ENCODE data around the gene GGACT. TPM values are rescaled to one million over a fixed set of nuclear protein-coding genes. Genes with fewer than 3 reads are reported as not detected.

GGACT gene
- total and polyA plus RNA-seq, 2 experiments from 2014 or later = 0.24 to 1.0 TPM

- H3K4me2 ChIP-seq = no peak overlapping the region
- Mint-ChIP-seq H3K9me3 (no peaks in the 10 kb centered on the region), H3K27me3 (ENCODE audit: insufficient read depth, low read depth, poor library complexity) (peaks cover 14% of the 10 kb centered on the region), H3K4me1 (peaks cover 15% of the 10 kb centered on the region), H3K27ac (no peak overlapping the region), H3K36me3 (ENCODE audit: low read depth) (no peaks in the 10 kb centered on the region; the same call in 2 of the 3 replicates), H3K4me3 (no peak overlapping the region)
- no peaks in the 10 kb centered on the region for H3K79me2 ChIP-seq (replicated peaks; ENCODE audit: insufficient read depth)
- 0 out of 2 replicates have a peak, but pooled peaks cover 5% of the 10 kb centered on the region for H3K36me3 ChIP-seq (ENCODE audit: insufficient read depth)
- no peaks in the 10 kb centered on the region for H3K9me2 ChIP-seq (ENCODE audit: insufficient read depth)
- no peak overlapping the region for H2AFZ ChIP-seq
- TF ChIP-seq ZNF114 (CRISPR knock-in tag; IDR thresholded peaks at IDR 0.05) (no peak), CREB1 (CRISPR knock-in tag; IDR thresholded peaks at IDR 0.05; ENCODE audit: low read depth) (no peak), POLR2AphosphoS5 (IDR thresholded peaks at IDR 0.05; ENCODE audit: low read depth) (no peak), ZNF331 (CRISPR knock-in tag; IDR thresholded peaks at IDR 0.05; ENCODE audit: low read depth) (no peak), STAT1 (IDR thresholded peaks at IDR 0.05; ENCODE audit: unreplicated experiment) (no peak), REST (IDR thresholded peaks at IDR 0.05; ENCODE audit: unreplicated experiment) (no peak), EZH2phosphoT487 (IDR thresholded peaks at IDR 0.05; ENCODE audit: unreplicated experiment) (no peak), EZH2 (IDR thresholded peaks at IDR 0.05; ENCODE audit: low read depth, unreplicated experiment) (no peak), NANOG (IDR thresholded peaks at IDR 0.05; ENCODE audit: borderline replicate concordance) (no peak), JUNB (IDR thresholded peaks at IDR 0.05; ENCODE audit: unreplicated experiment) (no peak)
- TF ChIP-seq, protein P1, sequence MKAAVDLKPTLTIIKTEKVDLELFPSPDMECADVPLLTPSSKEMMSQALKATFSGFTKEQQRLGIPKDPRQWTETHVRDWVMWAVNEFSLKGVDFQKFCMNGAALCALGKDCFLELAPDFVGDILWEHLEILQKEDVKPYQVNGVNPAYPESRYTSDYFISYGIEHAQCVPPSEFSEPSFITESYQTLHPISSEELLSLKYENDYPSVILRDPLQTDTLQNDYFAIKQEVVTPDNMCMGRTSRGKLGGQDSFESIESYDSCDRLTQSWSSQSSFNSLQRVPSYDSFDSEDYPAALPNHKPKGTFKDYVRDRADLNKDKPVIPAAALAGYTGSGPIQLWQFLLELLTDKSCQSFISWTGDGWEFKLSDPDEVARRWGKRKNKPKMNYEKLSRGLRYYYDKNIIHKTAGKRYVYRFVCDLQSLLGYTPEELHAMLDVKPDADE (IDR thresholded peaks at IDR 0.05) = no peak
- TF ChIP-seq, protein P2, sequence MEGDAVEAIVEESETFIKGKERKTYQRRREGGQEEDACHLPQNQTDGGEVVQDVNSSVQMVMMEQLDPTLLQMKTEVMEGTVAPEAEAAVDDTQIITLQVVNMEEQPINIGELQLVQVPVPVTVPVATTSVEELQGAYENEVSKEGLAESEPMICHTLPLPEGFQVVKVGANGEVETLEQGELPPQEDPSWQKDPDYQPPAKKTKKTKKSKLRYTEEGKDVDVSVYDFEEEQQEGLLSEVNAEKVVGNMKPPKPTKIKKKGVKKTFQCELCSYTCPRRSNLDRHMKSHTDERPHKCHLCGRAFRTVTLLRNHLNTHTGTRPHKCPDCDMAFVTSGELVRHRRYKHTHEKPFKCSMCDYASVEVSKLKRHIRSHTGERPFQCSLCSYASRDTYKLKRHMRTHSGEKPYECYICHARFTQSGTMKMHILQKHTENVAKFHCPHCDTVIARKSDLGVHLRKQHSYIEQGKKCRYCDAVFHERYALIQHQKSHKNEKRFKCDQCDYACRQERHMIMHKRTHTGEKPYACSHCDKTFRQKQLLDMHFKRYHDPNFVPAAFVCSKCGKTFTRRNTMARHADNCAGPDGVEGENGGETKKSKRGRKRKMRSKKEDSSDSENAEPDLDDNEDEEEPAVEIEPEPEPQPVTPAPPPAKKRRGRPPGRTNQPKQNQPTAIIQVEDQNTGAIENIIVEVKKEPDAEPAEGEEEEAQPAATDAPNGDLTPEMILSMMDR (conservative IDR thresholded peaks at IDR 0.05; ENCODE audit: low read depth in 2 of 2) = no peak
- TF ChIP-seq, protein P3, sequence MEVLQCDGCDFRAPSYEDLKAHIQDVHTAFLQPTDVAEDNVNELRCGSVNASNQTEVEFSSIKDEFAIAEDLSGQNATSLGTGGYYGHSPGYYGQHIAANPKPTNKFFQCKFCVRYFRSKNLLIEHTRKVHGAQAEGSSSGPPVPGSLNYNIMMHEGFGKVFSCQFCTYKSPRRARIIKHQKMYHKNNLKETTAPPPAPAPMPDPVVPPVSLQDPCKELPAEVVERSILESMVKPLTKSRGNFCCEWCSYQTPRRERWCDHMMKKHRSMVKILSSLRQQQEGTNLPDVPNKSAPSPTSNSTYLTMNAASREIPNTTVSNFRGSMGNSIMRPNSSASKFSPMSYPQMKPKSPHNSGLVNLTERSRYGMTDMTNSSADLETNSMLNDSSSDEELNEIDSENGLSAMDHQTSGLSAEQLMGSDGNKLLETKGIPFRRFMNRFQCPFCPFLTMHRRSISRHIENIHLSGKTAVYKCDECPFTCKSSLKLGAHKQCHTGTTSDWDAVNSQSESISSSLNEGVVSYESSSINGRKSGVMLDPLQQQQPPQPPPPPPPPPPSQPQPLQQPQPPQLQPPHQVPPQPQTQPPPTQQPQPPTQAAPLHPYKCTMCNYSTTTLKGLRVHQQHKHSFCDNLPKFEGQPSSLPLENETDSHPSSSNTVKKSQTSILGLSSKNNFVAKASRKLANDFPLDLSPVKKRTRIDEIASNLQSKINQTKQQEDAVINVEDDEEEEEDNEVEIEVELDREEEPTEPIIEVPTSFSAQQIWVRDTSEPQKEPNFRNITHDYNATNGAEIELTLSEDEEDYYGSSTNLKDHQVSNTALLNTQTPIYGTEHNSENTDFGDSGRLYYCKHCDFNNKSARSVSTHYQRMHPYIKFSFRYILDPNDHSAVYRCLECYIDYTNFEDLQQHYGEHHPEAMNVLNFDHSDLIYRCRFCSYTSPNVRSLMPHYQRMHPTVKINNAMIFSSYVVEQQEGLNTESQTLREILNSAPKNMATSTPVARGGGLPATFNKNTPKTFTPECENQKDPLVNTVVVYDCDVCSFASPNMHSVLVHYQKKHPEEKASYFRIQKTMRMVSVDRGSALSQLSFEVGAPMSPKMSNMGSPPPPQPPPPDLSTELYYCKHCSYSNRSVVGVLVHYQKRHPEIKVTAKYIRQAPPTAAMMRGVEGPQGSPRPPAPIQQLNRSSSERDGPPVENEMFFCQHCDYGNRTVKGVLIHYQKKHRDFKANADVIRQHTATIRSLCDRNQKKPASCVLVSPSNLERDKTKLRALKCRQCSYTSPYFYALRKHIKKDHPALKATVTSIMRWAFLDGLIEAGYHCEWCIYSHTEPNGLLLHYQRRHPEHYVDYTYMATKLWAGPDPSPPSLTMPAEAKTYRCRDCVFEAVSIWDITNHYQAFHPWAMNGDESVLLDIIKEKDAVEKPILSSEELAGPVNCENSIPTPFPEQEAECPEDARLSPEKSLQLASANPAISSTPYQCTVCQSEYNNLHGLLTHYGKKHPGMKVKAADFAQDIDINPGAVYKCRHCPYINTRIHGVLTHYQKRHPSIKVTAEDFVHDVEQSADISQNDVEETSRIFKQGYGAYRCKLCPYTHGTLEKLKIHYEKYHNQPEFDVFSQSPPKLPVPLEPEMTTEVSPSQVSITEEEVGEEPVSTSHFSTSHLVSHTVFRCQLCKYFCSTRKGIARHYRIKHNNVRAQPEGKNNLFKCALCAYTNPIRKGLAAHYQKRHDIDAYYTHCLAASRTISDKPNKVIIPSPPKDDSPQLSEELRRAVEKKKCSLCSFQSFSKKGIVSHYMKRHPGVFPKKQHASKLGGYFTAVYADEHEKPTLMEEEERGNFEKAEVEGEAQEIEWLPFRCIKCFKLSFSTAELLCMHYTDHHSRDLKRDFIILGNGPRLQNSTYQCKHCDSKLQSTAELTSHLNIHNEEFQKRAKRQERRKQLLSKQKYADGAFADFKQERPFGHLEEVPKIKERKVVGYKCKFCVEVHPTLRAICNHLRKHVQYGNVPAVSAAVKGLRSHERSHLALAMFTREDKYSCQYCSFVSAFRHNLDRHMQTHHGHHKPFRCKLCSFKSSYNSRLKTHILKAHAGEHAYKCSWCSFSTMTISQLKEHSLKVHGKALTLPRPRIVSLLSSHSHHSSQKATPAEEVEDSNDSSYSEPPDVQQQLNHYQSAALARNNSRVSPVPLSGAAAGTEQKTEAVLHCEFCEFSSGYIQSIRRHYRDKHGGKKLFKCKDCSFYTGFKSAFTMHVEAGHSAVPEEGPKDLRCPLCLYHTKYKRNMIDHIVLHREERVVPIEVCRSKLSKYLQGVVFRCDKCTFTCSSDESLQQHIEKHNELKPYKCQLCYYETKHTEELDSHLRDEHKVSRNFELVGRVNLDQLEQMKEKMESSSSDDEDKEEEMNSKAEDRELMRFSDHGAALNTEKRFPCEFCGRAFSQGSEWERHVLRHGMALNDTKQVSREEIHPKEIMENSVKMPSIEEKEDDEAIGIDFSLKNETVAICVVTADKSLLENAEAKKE (CRISPR knock-in tag; IDR thresholded peaks at IDR 0.05) = no peak
- no peak overlapping the region for H3K4me3 ChIP-seq
- H3K27ac ChIP-seq (ENCODE audit: low read depth) = 0 out of 2 replicates have a peak overlapping the region, but pooled peaks have one; percentile 39
- peaks cover 4% of the 10 kb centered on the region for H3K4me1 ChIP-seq (ENCODE audit: insufficient read depth)
- H3K27me3 ChIP-seq (ENCODE audit: insufficient read depth) = no peaks in the 10 kb centered on the region
- no peak for ATAC-seq
- H4K20me1 ChIP-seq (replicated peaks; ENCODE audit: insufficient read depth) = no peaks in the 10 kb centered on the region
- H3F3A ChIP-seq (replicated peaks; ENCODE audit: low read depth) = peaks cover 10% of the 10 kb centered on the region; the same call in 1 of the 2 replicates
- no peak for DNase-seq (ENCODE audit: low spot score)
Measured at GRCh38 chr13:100535426-100536135, 53.0 kb downstream of the GGACT start.

Data from GM23338 (cell line).